ENCODE data around the gene VAV2.
A peak's percentile ranks its signal among the peaks of the same experiment; 100 is the strongest.
"Not testable (repeated sequence)": the region's sequence is repeated elsewhere in the genome, so short reads cannot be mapped to it uniquely, and the experiment has no call there.

Gene VAV2

DNA sequence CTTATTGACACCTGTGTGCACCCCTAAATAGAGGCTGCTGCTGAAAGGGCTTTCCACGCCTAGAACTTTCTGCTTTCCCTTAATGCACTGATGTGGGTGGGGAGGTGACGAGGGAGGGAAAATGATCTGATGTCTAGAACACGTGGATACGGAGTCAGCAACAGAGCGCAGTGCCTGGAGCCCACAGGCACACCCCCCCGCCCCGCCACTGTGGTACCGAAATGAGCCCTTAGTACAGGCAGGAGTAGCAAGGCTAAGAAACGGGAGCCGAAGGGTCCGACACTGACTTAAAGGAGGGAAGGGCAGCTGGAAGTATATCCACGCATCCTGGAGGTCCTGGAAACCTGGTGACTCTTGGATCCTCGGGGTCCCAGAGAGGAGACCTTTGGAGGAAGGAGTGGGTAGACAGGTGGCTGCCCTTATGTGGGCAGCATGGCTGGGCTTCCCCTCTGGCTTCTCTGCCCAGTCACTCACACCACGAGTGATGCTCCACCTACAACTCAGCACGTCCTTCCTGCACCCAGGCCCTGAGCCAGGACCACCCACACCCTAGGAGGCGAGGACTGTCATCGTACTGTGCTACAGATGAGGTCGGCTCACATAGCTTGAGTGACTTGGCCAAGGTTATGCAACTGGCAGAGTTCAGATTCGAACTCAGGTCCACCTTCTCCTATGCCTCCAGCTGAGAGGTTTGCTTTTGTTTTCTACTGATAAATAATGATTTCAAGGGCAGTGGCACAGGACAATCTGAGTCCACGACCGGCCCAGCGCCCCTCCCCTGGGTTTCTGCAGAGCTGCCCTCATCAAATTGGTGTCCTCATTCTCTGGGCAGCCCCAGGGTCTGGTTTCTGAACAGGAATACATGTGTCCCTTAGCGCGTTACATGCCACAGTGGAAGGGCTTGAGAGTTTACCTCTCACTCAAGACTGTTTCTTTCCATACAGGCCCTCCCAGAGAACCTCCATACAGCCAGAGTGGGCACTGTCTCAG lies 4.7 kb upstream of the VAV2 start:
- no peak for DNase-seq (ENCODE audit: low read depth in 2 of 2)

DNA sequence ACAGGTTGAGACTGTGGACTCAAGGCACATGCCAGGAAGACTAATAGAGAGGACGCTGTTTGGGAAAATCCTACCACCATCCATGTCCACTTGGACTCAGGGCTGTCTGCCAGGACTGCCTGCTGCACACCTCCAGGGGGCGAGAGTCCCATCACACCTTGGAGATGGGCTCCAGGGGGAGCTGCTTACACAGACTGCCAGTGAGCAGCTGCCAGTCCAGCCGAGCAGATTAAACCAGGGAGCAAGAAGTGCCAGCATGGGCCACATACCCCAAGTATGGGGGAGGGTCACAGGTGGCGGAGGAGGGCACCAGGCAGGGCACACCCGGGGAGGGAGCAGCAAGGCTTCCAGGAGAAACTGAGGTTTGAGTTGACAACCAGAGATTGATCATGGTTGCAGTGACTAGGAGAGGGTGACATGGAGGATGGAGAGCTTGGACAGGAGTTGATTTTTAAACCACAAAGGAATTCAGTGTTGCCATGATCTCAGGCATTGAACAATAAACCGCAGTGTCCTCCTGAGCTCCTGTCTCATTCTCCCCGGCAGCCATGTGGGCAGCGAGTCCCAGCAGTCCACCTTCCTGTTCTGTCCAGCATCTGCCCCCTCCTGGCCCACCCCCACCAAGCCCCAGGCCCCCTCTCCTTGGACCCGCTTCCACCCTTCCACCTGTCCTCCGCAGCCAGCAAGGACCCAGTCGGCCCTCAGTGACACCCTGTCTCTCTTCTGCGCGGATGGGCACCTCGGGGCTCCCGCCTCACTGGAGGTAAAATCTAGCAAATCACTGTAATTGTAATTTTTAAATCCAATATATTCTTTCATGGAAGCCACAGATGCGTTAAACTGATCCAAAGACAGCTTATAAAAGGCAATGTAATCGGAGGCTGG lies 3.1 kb upstream of the VAV2 start:
- no peak for DNase-seq (ENCODE audit: low read depth in 2 of 2)

DNA sequence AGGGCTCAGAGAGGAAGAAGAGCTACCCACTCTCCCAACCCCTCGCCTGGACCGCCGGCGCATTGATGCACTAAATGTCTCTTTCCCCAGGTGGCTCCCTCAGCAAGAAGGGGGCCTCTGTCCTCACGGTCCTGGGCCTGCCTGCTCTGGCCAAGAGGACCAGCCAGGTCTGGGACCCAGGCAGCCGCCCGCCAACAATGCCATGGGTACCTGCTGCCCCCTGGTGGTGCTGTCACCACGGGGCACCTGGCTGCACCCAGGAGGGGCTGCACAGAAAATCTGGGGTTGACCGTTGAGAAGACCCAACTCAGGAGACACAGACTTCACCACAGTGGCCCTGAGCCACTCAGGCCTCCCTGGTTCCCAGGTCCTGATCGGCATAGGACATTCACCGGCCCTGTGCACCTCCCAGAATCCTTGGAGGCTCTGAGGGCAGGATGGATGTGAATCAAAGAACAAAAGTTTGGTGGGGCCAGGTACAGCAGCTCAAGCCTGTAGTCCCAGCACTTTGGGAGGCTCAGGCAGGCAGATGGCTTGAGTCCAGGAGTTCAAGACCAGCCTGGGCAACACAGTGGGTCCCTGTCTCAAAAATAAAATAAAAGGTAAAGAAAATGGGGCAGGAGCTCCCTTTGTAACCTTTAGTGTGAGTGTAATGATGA lies 2.4 kb upstream of the VAV2 start:
- DNase-seq (ENCODE audit: low read depth in 2 of 2): peak; percentile 69 to 72

DNA sequence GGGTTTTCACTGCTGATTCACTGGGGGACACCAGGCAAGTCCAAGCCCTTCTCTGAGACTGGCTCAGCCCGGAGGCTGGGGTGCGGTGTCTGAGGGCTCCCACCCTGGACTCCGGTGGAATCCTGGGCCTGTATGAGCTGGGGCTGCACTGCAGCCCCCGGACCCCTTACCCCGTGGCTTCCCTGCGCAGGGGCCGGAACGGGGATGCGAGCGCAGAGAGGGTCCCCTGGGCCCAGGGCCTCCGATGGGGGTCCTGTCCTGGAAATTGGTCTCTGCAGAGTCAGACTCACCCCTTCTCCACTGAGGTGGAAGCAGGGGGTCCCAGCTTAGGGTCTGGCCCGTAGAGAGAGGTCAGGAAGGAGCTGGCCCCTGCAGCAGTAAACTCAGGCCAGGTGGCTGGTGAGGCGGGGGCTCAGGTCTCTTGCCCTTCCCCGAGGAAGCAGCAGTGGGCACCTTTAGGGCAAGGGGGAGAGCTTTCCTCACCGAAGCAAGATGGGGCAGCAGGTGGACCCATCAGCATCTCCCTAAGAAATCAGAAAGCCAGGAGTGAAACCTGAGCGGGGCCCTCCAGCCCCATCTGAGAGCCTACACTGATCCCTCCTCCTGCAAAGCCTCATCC lies 1.6 kb upstream of the VAV2 start:
- DNase-seq (ENCODE audit: low read depth in 2 of 2): no peak

DNA sequence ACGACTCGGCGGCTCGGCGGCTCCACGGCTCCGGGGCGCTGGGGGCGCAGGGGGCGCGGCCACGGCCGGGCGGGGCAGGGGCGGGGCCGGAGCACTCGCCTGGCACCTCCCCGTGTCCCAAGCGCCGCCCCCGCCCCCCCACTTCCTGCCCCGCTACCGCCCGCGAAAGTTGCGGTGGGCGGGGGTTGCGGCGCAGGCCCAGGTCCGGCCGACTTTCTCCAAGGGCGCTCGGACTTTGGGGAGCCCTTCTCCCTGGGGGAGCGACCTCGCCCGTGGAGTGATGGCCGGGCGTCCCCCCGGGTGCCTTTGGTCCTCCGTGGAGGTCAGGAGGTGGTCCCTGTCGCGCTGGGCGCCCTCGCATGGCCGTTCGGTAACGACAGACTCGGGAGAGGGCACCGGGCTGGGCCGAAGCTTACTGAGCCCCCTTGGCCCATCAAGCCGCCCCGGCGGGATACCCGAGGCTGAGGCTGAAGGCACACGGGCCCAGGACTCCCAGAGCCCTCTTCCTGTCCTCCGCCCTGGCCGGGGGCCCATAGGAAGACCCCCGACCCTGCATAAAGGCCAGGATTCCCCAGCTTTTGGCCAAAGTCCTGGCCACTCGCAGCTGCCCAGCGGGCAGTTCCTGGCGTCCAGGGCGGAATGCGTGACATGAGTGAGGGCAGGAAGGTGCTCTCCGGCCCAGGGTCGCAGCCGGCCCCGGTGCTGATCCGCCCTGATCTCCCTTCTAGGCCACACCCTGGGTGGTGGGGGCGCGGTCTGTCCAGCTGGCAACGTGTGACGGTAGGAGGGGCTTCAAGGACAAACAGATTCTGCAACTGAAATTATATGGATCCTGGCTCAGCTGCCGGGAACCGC lies 883 bp upstream of the VAV2 start:
- DNase-seq (ENCODE audit: low read depth in 2 of 2): peak; percentile 67 to 70

DNA sequence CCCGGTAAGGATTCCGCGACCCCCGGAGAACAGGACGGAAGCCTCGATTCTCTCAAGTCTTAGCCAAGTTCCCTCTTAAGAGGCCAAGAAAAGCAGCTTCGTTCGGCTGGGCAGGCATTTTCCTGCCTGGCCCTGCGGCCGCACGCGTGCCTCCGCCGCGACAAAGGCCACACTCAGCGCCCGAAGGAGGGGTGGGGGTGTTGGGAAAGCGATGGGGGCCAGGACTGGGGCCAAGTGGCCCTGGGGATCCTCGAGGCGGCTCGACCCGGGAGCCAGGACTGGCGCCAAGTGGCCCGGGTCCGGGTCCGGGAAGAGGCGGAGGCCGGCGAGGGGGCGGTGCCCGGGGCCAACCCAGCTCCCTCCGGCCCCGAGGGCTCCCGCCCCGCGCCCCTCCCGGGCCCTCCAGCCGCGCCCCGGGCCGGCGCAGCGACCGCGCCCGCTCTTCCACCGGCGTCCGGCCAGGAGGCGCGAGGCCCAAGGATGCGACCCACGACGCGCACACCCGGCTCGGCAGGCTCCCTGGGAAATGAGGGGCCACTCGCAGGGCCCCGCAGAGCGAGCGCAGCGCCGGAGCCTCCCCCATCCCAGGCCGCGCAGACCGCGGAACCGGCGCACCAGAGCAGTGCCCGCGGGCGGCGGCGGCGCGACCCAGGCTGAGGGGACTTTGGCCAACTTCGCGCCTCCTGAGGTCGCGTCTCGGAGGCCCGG lies 756 bp downstream of the VAV2 start:
- DNase-seq (ENCODE audit: low read depth in 2 of 2): no peak

DNA sequence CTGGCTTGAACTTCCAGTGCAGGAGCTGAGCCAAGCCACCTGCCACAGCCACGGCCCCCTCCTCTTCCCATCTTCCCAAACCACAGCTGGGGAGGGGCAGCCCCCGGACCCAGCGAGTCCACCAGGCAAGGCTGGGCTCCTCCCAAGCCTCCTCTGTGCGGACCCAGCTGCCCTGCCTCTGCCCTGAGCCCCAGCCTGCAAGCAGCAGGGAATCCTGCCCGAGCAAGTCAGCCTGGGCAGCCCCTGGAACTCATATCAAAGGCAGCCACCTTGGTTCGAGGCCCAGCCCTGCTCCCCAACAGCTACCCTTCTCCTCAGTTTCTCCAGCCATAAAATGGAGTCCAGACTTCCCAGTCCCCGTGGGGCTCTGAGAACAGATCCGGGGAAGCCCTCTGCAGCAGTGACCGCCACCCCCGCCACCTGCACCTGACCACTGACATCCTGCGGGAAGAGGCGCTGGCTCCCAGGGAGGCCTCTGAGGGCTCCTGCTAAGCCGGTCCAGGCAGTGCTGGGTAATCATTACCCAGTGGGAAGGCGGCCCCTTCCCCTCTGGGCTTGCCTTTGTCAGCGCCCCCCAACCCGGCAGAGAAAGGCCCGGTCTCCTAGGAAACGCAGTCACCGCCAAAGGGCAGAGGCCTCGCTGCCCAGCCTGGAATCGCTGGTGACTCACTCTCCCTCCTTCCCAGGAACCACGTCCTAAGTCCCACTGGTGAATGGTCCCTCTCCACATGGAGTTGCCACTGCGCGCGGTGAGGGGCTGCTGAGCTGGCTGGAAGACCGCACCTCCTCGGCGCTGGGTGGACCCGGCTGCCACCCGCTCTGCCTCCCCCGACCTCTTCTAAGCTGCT lies 1.5 kb downstream of the VAV2 start:
- DNase-seq (ENCODE audit: low read depth in 2 of 2): no peak

DNA sequence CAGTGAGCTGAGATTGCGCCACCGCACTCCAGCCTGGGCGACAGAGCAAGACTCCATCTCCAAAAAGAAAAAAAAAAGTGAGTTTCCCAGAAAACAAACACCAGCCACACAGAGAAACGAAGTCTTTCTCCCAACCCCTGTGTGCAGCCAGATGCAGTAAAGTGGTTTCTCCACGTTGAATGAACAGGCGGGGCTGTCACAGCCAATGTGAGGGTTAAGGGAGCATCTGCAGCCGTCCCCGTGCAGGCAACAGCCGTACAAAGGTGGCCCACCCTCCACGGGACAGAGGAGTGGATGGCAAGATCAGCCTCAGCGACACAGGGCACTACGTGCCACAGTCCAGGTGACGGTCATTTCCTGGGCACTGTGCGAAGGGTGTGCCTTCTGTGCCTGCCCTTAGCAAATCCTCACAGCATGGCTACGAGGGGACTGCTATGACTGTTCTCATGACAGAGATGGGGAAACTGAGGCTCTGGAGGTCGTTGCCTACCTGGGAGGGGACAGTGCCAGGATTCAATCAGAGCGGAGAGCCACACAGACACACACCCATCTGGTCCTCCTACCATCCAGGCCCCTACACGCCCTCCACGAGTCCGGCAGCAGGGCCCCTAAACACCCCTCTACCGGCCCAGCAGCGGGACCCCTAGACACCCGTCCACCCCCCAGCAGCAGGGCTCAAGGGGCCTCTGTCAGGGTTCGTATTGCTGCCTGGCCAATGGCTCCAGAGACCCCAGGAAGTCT lies 2.3 kb downstream of the VAV2 start:
- DNase-seq (ENCODE audit: low read depth in 2 of 2): no peak

DNA sequence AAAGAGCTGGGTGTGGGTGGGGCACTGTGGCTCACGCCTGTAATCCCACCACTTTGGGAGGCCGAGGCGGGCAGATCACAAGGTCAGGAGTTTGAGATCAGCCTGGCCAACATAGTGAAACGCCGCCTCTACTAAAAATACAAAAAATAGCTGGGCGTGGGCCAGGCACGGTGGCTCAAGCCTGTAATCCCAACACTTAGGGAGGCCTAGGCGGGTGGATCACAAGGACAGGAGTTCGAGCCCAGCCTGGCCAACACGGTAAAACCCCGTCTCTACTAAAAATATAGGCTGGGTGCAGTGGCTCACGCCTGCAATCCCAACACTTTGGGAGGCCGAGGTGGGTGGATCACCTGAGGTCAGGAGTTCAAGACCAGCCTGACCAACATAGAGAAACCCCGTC lies 3.4 kb downstream of the VAV2 start:
- not testable (repeated sequence) for DNase-seq (ENCODE audit: low read depth in 2 of 2)

DNA sequence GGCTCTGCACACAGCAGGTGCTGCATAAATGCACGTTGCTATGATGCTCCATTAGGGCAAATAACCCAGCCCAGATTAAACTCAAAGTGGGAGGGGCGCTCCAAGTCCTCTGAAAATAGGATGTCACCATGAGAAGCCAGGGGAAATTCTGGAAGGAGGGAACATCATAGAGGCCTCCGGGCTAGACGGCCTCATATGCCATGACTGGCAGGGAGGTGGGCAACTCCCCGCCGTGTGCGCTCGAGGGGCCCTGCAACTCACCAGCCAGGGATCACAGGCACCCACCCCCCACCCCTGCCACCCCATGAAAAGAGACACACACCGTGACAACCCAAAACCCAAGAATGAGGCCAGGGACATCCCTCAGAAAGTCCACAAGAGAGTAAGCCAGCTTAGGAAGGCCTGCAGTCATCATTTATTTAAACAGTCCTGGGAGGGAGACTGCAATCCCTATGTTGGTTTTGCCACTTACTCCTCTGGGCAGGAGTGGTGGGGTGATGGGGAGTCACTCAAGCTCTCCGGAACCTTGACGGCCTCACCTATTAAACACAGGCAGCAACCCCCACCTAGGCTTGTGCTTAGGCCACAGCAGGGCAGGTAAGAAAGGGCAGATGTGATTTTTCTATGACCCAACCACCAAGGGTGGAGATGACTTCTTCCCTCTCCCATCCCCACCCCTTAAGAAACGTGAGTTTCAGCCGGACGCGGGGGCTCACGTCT lies 4.0 kb downstream of the VAV2 start:
- no peak for DNase-seq (ENCODE audit: low read depth in 2 of 2)

DNA sequence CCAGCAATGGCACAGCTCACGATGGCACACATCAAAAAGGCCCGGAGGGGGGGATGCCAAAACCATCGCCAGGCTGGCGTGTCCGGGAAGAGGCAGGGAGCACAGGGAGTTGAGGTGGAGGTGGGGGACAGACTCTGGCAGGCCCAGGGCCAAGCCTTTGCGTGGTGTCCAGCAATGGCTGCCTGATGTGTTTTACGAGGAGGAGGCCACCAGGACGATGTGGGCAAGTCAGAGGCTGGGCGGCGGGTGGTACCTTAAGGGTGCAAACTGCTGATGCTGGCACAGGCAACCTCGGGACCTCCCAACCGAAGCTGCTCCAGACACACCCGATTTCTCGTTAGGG lies 4.7 kb downstream of the VAV2 start:
- no peak for DNase-seq (ENCODE audit: low read depth in 2 of 2)

DNA sequence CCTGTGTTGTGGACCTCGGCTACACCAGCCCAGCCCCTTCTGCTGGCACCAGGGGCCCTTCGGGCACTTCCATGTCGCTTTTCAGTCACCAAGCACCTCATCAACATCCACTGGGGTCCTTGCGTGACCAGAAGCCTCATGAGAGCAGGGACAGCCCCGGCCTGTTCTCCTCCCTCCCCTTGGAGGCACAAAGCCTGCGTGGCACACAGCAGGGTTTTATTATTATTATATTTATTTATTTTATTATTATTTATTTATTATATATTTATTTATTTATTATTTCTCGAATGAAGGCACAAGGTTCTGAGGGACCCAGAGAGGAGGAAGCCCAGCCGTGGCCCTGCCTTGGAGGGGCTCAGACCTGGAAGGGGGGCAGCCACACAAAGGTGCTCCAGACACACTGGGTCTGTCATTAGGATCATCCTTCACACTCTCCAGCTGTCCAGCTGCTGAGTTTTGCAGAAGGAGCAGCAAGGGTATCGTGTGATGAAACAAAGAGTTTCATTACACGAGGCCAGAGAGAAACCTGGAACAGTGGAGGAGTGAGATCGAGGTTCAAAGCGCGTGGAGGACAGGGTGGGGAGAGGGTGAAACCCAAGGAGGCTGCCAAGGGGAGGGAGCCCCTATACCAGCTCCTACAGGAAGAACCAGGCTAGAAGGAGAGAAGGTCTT lies 5.2 kb downstream of the VAV2 start:
- no peak for DNase-seq (ENCODE audit: low read depth in 2 of 2)

DNA sequence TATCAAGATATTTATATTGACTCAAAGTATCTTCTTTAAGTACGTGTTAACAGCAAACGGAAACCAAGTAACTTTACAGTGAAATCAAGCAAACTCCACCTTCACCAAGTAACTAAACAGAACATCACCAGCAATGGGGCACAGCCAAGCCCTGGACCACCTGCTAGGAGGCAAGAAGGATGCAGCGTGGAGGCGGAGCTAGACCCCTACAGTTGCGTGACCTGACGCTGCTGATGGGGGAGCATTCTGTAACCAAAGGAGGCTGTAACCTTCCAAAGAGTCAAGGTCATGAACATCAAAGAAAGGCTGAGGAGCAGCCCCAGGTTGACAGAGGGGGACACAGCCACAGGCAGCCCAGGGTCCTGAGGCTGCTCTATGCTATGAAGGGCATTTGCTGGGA lies 6.1 kb downstream of the VAV2 start:
- no peak for DNase-seq (ENCODE audit: low read depth in 2 of 2)

DNA sequence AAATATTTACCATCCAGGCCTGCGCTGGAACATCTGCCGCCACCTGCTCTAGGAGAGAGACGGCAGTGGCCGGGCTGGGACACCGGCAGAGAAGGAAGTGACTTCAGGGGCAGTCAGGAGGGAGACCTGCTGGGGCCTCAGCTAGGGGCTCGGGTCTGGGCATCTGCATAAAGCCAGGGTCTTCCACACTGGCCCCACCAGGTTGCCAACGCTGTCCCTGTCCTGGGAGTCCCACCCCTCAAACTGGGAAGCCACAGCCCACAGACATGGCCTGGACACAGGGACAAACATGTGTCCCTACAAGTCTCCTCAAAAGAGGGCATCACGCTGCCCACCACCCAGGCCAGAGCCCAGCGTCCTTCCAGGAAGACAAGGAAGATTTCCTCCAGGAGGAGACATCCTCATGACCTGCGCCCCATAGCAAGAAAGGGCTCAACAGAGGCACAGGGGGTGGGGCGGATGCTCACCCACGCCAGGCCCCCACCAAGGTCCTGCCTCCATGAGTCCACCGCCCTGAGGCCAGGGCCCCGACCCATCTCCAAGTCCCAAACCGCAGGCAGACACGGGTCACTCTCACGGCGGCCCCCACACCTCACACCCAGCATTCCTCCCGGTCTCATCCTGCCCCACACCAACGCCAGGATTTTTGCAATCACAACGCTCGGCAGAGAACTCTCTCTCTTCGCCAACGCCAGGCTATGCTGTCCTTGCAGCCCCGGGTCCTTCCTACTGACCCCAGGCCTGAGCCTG lies 9.0 kb downstream of the VAV2 start:
- no peak for DNase-seq (ENCODE audit: low read depth in 2 of 2)

DNA sequence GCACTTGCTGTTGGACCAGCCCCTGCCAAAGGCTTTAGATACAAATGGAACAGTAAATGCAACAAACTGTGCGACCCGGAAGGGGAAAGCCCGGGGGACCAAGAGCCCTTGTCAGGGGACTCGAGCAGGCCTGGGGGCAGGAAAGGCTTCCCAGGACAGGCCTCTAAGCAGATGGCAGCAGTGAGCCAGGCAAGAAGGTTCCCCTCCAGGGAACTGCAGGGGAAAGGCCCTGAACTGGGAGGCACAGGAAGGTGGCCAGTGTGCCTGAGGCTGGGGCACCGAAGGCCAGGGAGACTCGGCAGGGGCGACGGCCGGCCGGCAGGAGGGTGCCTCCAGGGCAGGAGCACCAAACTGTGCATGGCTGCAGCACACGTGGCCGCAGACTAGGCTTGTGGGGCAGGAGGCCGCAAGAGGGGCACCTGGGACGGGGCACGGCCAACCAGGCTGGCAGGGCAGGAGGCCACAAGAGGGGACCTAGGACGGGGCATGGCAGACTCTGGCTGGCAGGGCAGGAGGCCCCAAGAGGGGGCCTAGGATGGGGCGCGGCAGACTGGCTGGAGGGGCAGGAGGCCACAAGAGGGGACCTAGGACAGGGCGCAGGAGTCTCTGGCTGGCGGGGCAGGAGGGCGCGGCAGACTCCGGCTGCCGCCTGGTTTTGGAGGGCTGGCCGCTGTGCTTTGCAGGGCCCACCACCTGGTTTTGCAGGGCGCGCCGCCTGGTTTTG lies 10.0 kb downstream of the VAV2 start:
- no peak for DNase-seq (ENCODE audit: low read depth in 2 of 2)

DNA sequence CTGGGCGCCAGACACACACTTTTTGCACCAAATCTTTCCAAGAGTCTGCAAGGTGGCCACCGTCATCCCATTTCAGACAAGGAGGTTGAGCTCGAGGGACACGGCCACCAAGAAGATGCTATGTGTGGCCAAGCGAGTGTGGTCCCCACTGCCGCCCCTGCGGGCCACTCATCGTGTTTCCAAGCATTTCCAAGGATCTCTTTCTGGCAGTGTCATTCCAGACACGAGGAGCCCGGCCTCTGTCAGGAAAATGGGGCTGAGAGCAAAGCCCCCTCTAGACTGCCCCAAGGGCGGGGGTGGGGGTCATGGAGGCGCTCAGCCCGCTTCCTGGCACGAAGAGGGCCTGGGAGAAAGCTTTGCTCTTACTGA lies 10.6 kb downstream of the VAV2 start:
- no peak for DNase-seq (ENCODE audit: low read depth in 2 of 2)

Data from stimulated activated CD8-positive, alpha-beta memory T cell treated with anti-CD3 and anti-CD28 coated beads, Interleukin-2, amount 100 ng/mL, for 48 hours (primary cell).